ENCODE results near the gene ZBTB49. TPM values are rescaled to one million over a fixed set of nuclear protein-coding genes. Genes with fewer than 3 reads are reported as not detected.
"Not testable (repeated sequence)": the region's sequence is repeated elsewhere in the genome, so short reads cannot be mapped to it uniquely, and the experiment has no call there.

Gene ZBTB49
- total RNA-seq, 4 donors from 2014 or later = 3.1 to 10.7 (median 7.6) TPM

- no peak for ATAC-seq (ENCODE audit: low FRiP score)
- DNase-seq (ENCODE audit: low spot score) = no peak
- no peak for TF ChIP-seq CTCF (IDR thresholded peaks at IDR 0.05)
Observed at GRCh38 chr4:4249866-4250265, 40.2 kb upstream of the ZBTB49 start.

GRCh38 chr4:4254199-4254598 lies 35.9 kb upstream of the ZBTB49 start:
- no peak for TF ChIP-seq CTCF (IDR thresholded peaks at IDR 0.05)
- no peak for ATAC-seq (ENCODE audit: low FRiP score)
- no peak for DNase-seq (ENCODE audit: low spot score)

GRCh38 chr4:4254666-4255065 lies 35.4 kb upstream of the ZBTB49 start:
- ATAC-seq (ENCODE audit: low FRiP score) (no peak), DNase-seq (ENCODE audit: low spot score) (no peak)
- no peak for TF ChIP-seq CTCF (IDR thresholded peaks at IDR 0.05)

- no peak for ATAC-seq (ENCODE audit: low FRiP score)
- TF ChIP-seq CTCF (IDR thresholded peaks at IDR 0.05) = no peak
- DNase-seq (ENCODE audit: low spot score) = no peak
Observed at GRCh38 chr4:4256799-4257198, 33.3 kb upstream of the ZBTB49 start.

- not testable (repeated sequence) for DNase-seq (ENCODE audit: low spot score); ATAC-seq (ENCODE audit: low FRiP score)
Observed at GRCh38 chr4:4257705-4258104, 32.3 kb upstream of the ZBTB49 start.

- DNase-seq (ENCODE audit: low spot score) = no peak
- ATAC-seq (ENCODE audit: low FRiP score) = no peak
- no peak for TF ChIP-seq CTCF (IDR thresholded peaks at IDR 0.05)
Observed at GRCh38 chr4:4259484-4260100, 30.5 kb upstream of the ZBTB49 start.

- TF ChIP-seq CTCF (IDR thresholded peaks at IDR 0.05) = no peak
- DNase-seq (ENCODE audit: low spot score) (no peak), ATAC-seq (ENCODE audit: low FRiP score) (no peak)
Observed at GRCh38 chr4:4260185-4260751, 29.8 kb upstream of the ZBTB49 start.

All from omental fat pad (tissue), 4 donors.